ENCODE results near the gene TTLL12.

DNA sequence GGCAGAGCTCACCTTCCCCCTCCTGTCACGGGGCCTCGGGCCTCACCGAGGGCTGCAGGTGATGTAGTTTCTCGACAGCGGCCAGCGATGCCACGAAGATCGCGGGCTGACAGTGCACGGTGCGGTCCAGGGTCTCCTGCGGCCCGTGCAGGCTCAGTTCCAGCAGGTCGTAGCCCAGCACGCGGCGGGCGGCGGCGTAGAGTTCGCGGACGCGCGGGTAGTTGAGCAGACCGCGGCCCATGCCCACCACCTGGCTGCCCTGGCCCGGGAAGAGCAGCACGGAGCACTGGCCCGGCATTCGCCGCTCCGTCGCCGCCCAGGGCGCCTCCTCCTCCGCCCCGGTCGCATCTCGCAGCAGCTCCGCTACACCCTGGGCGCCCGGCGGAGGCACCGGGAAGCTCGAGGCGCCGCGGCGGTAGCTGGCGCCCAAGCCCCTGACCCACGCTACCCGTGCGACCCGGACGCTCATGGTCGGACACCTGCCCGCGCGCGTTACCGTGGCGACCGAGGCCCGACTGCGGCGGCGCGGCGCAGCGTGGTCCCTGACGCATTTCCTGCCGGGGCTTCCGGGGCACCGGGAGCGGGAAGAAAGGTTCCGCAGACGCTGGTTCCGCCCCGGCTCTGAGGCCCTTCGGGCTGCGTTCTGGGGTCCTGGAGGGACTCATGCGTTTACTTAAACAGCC, 43.9 kb downstream of the TTLL12 start, which contains the start of gene MCAT:
- TF ChIP-seq EZH2 (IDR thresholded peaks at IDR 0.05; ENCODE audit: insufficient read depth, poor library complexity, severe bottlenecking) (no peak), EZH2phosphoT487 (IDR thresholded peaks at IDR 0.05; ENCODE audit: insufficient read depth, low read depth) (no peak)
